Measurements from ENCODE around the gene ZNF503.

ZNF503 gene

DNA sequence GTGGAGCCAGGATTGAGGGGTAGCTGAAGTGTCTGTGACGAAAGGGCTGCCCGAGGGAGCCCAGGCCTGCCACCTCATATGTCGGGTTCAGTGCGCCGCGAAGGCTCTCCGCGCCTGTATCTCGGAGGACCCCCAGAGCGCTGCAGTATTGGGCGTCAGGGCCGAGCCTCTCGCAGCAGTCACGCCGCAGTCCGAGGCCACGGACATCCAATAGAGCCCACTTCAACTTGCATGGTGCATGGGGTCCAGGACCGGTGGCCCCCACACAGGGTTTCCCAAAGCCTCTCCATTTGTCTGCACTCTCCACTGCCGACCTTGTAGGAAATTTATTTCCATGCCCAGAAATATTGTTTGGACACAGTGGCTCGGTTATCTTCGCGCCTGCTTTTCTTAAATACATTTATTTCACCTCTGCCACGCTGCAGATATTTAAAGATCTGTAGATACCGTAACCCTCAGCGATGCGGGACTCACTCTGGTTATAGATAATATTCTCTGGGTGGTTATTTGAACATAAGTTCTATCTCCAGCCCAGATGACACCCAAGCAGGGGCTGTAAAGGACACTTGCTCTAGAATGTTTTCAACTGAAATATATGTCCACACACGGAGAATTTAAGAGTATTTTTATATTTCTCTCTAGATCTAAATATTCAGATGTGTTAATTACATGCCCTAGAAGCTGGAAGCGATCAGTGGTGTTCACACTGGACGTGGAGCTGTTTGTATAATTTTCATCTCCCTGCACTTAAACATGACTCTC lies 5.1 kb upstream of the ZNF503 start:
- no peak for DNase-seq

DNA sequence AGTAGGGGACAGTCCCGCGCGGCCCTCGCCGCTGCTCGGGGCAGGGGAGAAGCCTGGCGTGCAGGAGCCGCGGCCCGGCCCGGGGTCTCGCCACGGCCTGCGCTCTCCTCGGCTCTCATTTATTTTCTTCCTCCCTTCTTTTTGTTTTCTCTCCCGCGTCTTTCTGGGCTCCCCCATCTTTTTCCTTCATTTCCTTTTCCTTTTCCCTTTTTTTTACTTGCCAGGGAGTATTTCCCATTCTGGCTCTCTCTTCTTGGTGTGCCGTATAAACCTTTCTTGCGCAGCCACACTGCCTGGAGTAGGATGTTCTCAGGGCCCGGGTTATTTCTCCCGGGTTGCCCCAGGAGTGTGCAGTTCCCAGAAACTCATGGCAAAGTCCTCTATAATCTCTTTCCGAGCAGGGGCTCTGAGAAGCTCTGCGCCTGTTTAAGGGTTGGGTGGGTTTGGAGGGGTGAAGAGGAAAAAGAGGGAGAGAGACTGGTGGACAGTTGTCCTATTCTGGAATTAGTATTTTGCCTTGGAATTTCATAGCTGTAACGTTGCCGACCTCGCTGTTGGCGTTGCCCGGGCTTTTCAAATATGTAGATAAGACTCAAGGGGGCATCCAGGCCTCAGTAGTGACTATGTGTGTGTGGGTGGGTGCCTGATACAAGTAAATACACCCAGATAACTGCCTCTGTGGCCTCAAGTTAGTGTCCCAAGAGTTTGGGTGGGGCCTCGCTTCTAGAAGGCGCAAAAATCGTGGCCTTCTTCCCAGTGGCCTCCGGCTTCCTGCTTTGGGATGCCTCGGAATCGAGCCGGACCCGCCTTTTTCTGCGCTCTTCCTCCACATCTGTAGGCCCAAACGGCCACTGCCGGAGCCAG lies 4.3 kb upstream of the ZNF503 start:
- DNase-seq: no peak

DNA sequence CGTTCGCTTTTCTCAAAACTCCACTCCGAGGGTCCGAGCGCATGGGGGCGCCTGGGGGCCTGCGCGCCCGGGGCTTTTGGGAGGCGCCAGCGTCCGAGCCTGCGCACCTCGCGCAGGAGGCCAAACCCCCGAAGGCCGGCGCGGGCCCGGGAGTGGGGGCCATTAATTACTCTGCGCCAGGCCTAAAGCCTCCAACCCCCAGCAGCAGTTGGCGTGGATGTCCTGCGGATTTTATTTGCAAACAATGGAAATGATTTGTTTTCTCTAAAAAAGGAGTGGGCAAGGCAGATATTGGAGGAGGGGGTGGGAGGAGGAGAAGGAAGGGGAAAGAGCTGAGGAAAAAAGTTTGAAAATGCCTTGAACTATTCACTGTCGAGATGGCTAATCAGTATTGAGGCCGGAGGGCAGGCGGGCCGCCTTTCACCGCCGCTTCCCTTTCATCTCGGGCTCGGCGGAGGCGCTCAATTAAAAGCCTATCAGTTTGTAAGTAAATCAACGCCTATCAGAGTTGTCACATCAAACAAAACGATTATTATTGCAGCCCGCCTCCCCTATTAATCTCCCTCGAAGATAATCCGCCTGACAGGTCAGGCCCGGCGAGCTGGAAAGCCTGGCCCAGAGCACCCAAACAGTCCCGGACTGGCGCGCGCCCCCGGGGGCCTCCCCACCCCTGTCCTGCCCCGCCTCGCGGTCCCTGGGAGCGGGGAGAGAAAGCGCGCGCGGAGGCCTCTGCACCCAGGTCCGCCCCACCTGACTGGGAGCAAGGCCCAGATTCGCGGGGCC lies 3.4 kb upstream of the ZNF503 start:
- no peak for DNase-seq

DNA sequence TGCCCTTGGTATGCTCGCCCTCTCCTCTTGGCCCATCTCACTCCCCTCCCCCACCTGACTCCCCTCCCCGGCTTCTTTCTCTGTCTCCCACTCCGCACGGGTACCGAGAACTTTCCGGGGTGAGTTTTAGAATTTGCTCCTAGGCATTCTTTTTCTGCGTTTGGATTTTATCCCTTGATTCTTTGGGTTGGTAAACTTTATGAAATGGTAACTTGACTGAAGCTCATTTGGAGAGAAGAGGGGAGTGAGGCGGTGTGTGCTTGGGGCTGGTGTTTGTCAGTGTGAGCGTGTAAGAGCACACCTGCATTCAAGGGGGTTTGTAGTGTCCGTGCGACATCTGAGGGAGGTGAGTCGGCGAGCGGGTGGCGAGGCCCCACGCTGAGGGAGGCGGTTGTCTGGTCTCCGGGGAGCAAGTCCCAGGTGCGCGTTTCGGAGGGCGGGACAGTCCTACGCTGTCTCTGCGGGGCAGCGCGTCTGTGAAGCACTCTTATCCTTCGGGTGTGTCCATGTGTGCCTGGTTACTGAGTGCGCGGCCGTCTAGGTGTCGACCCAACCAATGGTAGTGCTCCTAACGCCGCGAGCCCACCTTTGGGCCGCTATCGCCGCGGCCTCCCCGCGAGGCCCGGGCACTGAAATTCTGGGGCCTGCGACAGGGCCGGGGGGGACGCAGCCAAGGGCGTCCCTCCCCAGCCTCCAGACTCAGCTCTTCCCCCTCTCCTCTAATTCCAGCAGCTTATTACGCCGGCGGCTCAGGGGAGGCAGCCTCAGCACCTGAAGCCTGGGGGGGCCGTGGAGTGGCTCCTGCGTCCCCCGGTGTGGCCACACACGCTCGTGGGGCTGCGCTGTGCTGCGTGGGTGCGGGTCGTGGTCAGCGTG lies 2.6 kb upstream of the ZNF503 start:
- DNase-seq: no peak

DNA sequence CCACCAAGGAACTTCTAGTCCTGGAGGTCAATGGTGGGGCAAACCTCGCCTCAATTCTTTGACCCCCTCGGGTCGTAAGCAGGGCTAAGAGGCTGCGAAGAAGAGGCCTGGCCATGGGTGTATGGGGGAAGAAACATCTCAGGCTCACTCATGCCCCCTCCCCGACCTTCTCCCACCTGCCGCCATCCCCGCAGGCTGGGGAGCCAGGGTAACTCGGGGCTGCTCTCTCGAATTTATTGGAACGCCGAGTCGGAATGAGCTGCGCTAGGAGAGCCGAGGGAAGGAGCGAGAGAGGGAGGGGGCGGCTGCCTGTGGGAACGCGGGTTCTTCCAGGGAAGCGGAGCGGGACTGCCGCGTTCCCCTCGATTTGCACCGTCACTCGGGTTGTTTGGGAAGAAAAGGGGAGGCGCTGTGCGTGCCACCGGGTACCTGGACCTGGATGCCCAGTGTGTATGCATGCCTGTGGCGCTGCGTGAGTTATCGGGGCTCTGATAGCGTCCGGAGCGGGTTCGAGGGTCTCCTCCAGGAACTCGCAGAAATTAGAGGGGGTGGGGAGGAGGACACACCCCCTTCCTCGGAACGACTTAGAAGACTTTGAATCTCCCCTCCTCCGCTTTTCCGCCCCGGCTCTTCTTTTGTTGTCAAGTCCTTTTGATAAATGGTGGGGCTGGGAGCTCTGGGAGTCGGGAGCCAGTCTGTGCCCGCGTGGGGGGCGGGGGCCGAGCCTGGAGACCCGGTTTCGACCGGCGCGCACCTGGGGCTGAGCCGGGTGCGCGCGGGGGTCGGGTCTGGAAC lies 1.8 kb upstream of the ZNF503 start:
- DNase-seq: no peak

DNA sequence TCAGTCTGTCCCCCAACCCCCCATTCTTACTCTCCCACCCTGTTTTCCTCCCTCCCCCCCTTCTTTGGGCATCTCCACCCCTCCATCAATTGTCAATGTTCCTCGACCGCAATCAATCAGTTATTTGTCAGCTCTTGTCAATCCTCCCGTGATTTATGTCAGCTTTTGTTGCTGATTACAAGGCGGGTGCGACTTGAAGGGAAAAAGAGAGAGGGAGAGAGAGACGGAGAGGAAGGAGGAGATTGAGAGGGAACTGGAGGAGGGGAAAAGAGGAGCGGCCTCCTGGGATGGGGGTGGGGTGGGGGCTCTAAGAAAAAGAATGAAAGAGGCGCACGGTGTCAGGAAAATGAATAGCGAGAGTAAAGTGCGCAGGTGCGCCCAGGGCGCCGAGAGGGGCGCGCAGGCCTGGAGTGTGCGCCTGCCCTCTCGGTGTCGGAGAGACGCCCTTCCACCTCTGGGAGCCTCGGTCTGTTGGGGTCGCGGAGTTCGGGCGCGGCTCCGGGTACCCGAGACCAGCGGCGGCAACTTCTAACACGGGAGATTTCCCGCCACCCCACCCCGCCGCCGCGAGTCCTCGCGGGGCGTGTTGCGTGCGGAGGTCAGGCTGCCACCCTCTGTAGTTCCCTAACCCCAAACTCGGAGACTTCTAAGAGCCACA lies 1.1 kb upstream of the ZNF503 start:
- DNase-seq: no peak

DNA sequence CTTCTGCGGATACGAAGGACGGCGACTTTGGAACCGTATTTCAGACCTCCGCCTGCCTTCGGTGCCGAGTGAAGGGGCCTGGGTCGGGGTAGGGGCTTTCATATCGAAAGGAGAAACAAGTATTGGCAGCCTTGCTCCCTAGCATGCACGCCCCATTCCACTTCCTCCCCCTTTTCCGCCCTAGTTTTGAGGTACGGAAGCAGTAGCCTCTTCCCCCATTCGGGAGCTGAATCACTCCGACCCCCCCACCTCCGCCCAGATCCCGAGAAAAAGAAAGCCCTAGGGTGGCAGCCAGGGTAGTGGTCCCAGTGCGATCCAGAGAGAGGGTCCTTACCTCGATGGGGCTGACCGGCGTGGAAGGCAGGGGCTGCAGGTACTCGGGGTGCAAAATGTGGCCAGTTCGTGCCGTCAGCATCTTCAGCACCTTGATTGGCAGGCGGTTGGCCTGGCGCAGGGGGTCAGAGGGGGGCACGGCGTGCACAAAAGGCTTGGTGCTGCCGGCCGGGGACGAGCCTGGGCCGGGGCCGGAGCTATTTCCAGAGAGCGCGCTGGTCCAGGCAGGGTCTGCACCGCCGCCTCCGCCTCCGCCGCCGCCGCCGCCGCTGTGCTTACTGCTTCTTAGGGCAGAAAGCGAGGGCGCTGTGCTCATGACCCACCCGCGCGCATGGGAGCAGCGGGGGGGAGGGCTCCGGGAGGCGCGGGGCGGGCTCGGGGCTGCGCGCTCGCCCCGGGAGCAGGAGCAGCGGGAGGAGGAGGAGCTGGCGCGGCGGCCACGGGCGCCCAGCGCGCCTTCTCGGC lies 594 bp downstream of the ZNF503 start:
- DNase-seq: no peak

DNA sequence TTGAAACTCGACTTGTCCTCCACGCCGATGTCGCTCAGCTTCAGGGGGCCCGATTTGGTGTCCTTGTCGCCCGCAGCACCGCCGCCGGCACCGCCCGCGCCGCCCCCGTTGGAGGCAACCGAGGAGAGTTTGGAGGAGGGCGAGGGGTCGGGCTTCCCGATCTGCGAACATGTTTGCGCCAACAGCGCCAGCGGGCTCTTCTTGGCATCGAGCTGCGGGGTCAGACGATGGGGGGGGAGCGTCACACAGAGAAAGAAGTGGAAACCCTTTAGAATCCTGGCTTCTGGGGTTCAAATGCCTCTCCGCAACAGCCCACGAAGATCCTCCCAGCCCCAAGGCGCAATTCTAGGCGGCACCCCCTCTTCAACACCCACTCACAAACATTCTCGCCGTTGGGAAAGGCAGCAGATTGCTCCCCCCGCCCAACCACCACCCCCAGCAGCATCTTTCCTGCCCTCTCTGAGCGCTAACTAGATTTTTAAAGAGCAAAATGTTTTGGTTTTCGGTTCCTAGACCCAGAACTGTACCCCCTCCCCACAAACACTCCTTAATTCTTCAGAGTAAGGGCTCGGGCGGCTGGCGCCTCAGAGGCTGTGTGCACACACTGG lies 1.3 kb downstream of the ZNF503 start:
- DNase-seq: no peak

DNA sequence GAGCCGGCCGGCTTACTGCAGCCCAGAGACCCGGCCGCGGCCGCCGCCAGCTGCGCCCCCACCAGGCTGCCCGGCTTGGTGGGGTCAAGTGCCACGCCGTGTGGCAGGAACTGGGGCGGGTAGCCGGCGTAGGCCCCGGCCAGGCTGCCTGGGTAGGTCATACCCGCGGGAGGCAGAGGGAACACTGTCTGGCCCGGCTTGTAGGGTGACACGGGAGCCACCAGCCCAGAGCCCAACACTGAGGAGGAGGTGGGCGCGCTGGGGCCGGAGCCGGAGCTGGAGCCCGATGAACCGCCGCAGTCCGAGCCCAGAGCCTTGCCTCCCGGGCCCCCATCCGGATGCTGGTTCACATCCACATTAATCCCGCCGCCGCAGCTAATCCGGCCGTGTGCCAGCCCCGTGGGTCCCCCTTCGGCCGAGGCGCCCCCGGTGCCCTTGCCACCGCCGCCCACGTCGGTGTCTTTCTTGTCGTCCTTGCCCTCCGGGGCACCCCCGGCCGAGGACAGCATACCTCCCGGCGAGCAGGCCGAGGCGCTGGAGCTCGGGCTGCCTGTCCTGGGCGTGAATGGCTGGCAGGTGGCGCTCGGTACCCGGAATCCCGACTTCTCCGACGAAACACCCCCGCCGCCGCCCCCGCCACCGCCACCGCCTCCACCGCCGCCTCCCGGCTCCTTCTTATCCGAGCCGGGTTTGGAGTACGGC lies 2.0 kb downstream of the ZNF503 start:
- DNase-seq: peak in 2 of 4 experiments; percentile 17 to 27

DNA sequence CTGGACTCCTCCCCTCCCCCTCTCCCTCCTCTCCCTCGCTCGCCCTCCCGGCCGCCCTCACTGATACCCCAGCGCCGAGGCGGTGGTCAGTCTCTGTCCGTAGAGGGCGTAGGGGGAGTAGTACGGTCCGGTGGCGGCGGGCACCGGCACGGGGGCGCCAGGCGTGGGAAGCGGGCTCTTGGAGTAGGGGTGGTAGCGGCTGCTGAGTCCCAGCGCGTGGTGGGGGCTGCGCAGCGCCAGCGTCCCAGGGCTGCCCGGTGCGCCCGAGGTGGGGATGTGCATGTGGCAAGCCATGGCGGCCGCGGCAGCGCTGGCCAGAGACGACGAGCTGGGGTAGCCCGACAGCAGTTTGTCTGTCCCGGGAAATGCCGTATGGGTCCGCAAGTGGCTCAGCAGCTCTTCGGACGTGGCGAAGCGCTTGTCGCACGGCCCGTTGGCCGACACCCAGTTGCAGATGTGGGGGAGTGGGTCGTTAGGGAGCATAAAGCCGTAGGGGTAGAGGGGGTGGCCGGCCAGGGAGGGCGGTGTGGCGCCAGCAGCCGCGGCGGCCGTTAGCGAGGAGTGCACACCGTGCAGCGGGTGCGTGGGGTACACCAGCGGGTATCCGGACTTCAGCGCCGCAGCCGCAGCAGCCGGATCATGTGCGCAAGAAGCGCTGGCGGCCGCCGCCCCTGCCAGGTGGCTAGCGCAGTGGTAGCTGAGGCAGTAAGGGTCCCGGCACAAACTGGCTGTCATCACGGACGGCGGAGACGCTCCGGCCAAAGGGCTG lies 2.7 kb downstream of the ZNF503 start:
- DNase-seq: no peak

DNA sequence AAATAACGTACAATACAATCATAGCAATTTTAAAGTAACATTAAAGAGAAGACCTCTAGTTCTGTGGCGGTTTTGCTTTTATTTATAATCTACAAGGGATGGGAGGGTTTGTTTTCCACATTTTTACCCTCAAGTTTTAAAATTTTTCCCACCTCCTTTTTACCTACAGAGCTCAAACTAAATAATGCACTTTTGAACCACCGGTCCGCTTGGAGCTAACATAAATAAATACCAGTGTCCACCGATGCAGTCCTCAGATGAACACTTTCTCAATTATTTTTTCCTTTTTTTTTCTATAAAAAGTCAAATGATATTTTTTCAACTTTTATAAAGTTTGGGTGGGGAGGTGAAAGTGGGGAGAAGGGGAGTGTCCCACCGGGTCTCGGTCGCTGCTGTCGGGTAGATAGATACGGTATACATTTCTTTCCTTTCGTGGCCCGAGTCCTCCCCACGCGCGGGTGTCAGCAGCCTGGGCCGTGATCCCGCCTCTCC lies 3.3 kb downstream of the ZNF503 start:
- DNase-seq: no peak

DNA sequence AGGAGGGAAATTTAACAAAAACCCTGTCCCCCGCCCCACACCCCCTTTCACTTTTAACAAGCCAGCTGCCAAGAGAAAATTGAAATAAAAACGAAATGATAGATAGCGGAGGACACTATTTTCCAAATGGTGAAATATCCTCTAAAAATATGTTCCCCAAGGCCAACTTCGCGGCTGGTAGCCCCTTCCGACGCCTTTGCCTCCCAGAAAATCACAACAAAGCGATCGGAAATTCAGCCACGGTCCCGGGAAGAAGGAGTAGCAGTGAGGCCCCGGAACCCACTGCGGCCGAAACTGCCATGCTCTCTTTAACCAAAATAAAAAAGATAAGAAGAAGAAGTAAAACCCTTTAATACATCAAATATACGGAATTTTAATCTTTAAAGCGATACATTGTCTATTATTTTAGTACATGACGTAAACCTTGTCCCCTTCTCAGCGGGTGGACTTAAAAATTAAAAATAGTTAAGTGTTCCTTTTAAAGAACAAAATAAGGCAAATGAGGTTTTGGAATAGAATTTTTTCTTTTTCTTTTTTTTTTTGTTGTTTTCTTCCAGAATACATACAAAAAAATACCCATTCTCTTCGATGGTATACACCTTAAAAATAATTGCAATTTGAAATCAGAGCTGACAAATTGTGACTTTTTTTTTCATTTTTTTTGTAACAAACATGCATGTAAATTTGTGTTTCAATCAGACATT lies 3.9 kb downstream of the ZNF503 start:
- no peak for DNase-seq

DNA sequence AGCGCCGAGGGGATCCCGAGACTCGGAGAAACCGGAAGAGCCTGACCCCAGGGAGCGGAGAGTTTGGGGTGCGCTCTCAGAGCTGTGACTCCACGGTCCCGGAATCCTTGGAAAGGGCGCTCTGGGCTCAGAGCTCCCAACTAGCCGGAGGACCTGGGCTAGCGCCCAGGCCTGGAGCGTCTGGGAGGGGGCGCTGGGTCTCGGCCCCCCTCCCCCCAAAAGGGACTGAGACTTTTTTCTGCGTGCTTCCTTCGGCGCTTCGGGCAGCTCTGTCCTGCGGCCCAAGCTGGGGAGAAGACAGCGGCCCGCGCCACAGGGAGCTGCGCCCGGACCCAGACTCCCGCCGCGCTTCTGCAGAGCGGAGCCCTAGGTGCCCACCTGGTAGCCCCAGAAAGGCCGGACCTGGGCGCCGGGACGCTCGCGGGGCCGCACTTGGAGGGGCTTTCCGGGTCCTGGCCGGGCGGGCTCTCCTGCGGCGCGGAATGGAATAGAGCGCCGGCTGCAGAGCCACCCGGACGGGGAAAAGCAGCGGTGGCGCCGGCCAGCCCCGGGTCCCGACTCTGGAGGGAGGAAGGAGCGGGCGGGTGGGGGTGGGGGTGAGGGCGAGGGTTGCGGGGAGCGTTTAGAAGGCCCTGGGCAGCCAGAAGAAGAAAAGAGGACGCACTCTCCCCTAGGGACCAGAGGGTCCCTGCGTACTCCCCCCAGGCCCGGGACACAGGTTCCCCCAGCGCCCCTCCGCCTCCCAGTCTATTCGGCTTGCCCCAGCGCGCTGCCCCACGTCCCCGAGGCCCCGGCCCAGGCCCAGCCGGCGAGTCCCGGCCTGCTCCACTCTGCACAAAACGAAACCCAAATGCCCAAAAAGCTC lies 4.7 kb downstream of the ZNF503 start:
- no peak for DNase-seq

DNA sequence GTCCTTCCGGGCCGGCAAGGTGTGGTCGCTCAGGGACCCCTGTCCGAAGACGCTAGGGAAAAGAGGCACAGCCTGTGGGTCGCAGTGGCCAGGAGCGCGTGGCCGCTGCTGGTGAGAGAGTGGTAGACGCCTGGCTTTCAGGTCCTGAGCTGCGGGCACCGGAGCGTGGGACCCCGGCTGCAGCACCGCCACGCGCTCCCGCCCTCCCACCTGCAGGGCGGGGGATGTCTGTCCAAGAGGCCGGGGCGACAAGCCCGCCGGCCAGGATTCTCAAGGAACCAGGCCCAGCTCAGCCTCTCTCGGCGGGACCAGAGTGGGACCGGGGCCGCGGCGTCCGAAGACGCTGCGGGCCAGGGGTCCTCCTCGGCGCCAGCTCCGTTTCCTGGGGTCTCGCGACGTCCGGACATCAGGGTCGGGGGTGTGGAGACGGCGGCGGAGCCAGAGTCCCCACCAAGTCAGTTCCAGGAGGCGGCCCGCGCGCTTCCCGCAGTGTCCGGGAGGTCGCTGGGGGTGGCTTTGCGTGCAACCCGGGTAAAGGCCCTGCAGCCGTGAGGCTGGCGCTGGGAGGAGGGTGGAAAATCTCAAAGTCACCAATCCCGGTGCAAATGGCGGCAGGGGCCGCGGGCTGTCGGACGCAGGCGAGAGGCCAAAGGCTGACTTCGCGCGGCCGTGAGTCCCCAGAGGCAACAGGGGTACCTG lies 5.5 kb downstream of the ZNF503 start:
- DNase-seq: no peak

DNA sequence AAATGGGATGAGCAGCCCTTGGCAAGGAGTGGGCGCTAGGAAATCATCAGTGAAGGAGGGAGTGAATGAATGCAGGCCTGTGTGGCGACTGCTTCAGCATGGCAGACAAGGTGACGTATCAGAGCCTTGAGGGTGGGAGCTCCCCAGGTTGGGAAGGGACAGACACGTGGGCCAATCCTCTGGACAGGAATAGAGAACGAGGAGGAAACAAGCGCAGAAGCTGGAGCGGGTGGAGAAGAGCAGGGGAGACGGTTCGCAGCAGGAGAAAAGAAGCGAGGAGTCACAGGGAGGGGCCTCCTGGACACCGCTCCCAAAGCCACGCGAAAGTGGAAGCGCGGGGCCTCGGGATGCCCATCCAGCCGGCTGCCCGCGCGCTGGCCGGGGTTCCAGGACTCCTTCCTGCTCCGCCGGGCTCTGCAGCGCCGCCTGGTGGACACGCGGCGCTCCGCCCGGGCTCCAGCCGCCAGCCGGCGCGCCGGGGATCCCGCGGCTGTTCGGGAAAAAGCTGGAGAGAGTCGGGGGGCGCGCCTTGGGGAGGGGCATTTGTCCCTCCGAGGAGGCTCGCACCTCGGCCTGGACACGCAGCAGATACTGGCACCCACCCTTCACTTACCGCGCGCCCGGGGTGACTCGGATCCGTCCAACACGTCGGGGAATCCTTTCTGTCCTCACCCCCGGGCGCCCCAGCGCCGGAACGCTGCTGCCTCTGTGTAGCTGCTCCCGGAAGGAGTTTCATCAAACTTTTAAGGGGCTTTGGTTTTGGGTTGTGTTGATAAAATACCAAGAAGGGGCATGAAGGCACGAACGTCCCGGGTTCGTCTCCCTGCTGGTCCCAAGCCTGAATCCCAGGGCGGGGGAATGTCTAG lies 6.3 kb downstream of the ZNF503 start:
- no peak for DNase-seq

Measured in activated CD4-positive, CD25-positive, alpha-beta regulatory T cell (primary cell).